Activated T-helper 1 cell treated with Interleukin-2 at 50 U/mL for 16 hours (primary cell): Measurements from ENCODE around the gene PDGFRB.

Source experiments
- DNase-seq: peaks from one replicate; pipeline ENCODE4 v3.0.0-alpha.2; 2020; ENCODE audit warnings: low read depth

PDGFRB gene

GRCh38 chr5:150144246-150144801 is 11.3 kb downstream of the PDGFRB start:
- DNase-seq: no peak

GRCh38 chr5:150143350-150144245 is 12.0 kb downstream of the PDGFRB start:
- DNase-seq: no peak

GRCh38 chr5:150142959-150143349 is 12.7 kb downstream of the PDGFRB start:
- DNase-seq: no peak

- no peak for DNase-seq
Observed at GRCh38 chr5:150142185-150142958, 13.3 kb downstream of the PDGFRB start.

GRCh38 chr5:150141544-150142184 is 14.0 kb downstream of the PDGFRB start:
- no peak for DNase-seq

GRCh38 chr5:150140830-150141229 is 14.8 kb downstream of the PDGFRB start:
- DNase-seq: no peak

GRCh38 chr5:150139334-150139733 is 16.3 kb downstream of the PDGFRB start:
- DNase-seq: no peak

GRCh38 chr5:150138551-150139265 is 16.9 kb downstream of the PDGFRB start:
- no peak for DNase-seq

- DNase-seq: no peak
Observed at GRCh38 chr5:150137997-150138396, 17.6 kb downstream of the PDGFRB start.

- no peak for DNase-seq
Observed at GRCh38 chr5:150137168-150137957, 18.3 kb downstream of the PDGFRB start.

- no peak for DNase-seq
Observed at GRCh38 chr5:150136305-150137167, 19.1 kb downstream of the PDGFRB start.

- no peak for DNase-seq
Observed at GRCh38 chr5:150135557-150136304, 19.9 kb downstream of the PDGFRB start.

- no peak for DNase-seq
Observed at GRCh38 chr5:150134198-150134588, 21.5 kb downstream of the PDGFRB start.

- no peak for DNase-seq
Observed at GRCh38 chr5:150133581-150134197, 22.0 kb downstream of the PDGFRB start.

- DNase-seq: no peak
Observed at GRCh38 chr5:150132740-150133139, 22.9 kb downstream of the PDGFRB start.

GRCh38 chr5:150131978-150132694 is 23.5 kb downstream of the PDGFRB start:
- DNase-seq: no peak

- DNase-seq: no peak
Observed at GRCh38 chr5:150131461-150131860, 24.2 kb downstream of the PDGFRB start.

- no peak for DNase-seq
Observed at GRCh38 chr5:150130493-150130922, 25.1 kb downstream of the PDGFRB start.
